ENCODE results near the gene YY1.
A peak's percentile ranks its signal among the peaks of the same experiment; 100 is the strongest.
"Not testable (repeated sequence)": the region's sequence is repeated elsewhere in the genome, so short reads cannot be mapped to it uniquely, and the experiment has no call there.

YY1 gene

DNA sequence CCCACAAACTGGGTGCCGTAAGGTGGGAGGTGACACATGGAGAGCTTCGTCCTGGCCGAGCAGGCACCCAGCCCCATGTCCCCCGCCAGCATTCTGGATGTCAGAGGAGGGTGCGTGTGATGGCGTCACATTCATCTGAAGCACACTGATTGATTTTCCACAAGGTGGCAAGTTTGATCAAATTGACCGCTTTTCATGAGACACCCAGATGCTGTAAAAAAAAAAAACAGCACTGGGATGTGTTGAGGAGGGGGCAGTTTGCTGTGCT lies 43.1 kb downstream of the YY1 start:
- TF ChIP-seq, protein P1, sequence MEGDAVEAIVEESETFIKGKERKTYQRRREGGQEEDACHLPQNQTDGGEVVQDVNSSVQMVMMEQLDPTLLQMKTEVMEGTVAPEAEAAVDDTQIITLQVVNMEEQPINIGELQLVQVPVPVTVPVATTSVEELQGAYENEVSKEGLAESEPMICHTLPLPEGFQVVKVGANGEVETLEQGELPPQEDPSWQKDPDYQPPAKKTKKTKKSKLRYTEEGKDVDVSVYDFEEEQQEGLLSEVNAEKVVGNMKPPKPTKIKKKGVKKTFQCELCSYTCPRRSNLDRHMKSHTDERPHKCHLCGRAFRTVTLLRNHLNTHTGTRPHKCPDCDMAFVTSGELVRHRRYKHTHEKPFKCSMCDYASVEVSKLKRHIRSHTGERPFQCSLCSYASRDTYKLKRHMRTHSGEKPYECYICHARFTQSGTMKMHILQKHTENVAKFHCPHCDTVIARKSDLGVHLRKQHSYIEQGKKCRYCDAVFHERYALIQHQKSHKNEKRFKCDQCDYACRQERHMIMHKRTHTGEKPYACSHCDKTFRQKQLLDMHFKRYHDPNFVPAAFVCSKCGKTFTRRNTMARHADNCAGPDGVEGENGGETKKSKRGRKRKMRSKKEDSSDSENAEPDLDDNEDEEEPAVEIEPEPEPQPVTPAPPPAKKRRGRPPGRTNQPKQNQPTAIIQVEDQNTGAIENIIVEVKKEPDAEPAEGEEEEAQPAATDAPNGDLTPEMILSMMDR (IDR thresholded peaks at IDR 0.05) = no peak
- no peak overlapping the region for H3K4me3 ChIP-seq
- no peak overlapping the region for H3K27ac ChIP-seq
- DNase-seq (ENCODE audit: low spot score) = no peak

DNA sequence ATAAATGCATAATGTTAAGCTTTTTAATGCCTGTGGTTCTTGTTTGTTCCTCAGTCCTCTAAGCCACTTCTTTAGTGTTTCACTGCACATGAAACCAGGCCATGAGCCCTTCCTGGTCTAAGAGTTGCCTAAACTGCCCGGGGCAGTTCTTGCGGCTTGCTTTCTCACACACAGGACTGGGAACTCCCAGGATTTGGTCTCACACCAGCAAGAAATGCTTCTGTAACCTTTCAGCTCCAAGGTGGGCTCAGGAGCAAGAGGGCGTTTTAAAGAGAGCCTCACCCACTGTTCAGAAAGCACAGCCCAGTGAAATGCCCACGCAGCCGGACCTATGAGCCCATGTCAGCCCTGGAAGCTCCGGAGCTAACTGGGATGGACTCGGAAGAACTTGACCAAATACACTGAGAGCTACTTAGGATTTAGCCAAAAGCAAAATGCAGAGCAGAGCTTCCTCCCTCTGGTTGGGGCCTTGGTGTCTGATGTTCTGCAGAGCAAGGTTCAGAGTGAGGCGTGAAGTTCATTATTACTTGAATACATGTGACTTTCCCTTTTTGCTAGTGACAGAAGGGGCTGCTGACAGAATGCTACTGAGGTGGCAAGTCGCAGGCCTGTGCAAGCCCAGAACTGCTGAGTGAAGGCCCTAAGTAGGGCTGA lies 43.9 kb downstream of the YY1 start:
- H3K27ac ChIP-seq = no peak overlapping the region
- TF ChIP-seq, protein P1 (IDR thresholded peaks at IDR 0.05) = no peak
- no peak for DNase-seq (ENCODE audit: low spot score)

DNA sequence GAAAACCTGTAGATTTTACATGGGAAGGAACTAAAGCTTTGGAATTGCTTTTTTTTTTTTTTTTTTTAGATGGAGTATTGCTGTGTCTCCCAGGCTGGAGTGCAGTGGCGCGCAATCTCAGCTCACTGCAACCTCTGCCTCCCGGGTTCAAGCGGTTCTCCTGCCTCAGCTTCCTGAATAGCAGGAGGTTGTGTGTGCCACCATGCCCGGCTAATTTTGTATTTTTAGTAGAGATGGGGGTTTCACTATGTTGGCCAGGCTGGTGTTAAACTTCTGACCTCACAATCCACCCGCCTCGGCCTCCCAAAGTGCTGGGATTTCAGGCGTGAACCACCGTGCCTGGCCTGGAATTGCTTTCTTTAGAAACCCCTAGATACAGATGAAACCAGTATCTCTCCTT lies 44.5 kb downstream of the YY1 start:
- not testable (repeated sequence) for H3K27ac ChIP-seq; H3K4me3 ChIP-seq; DNase-seq (ENCODE audit: low spot score)

More for the DNA sequence above, 43.9 kb downstream of the YY1 start:
- no peak overlapping the region for H3K4me3 ChIP-seq

DNA sequence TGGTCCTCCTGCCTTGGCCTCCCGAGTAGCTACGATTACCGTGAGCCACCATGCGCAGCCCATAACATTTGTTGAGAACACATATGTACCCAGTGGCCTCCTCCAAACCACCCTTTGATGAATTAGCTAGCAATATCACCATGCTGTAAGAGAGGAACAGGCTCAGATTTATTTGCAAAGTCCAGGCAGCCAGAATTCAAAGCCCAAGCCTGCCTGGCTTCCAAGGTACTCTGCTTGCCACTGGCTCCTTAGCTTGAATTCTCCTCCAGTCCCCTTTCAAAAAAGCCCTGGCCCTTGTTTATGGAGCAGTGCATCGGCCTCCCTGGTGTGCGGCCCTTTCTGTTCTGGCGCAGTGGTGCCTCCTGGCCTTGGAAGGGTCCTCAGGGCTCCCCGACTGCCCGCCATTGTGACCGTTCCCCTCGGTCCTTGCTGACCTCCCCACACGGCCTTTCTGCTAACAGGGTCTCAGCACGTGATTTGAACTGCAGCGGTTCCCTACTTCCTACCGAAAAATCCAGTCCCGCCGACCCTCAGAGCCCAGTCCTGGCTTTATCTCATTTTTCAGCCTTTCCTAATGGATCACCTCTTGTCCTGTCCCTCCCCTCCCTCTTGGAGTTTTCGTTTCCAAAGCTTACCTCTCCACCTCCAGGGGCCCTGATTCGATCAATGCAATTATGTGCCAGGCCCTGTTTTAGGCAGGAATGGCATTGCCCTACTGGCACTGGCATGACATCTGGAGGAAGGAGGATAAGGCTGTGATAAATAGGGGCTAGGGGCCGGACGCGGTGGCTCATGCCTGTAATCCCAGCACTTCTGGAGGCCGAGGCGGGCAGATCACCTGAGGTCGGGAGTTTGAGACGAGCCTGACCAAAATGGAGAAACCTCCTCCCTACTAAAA lies 45.3 kb downstream of the YY1 start:
- TF ChIP-seq, protein P1 (IDR thresholded peaks at IDR 0.05) = no peak
- H3K27ac ChIP-seq = peak overlapping the region; percentile 80 to 84
- no peak for DNase-seq (ENCODE audit: low spot score)
- H3K4me3 ChIP-seq = peak overlapping the region; percentile 78

DNA sequence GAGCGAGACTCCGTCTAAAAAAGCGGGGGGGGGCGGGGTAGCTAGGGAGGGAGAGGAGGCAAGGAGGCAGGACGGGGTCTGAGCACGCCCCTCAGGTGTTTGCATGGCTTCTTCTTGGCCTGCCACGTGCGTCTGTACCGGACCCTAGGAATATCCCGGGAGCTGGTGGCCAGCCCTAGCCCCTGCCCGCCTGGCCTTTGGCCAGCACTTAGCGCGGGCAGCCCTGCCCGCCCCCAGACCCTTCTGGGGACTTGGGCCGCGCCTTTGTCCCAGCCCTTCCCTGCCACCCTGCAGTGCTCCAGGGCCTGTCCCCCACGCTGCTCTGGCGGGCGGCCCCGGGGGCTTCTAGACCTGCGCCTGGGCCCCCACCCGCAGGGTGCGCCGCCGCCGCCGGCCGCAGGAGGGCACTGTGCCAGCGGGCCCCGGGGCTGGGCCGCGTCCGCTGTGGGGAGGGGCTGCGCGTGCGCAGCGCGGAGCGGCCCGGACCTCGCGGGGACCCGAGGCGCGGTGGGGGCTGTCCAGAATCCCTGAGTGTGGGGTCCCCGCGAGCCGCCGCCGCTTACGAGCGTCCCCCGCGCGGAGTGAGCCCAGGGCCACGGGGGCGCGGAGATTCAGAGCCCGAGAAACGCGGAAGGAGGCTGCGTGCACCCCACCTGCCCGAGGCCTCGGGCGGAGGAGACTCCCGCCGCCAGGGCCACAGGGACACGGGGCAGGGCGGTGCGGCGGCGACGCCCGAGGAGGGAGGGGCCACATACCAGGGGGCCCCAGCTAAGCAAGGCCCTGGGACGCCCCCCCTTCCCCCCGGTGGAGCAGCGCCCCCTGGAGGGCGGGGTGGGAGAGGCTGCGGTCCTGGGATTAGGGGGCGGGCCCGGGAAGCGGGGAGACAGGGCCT lies 46.3 kb downstream of the YY1 start:
- Histone ChIP-seq H3K4me3 (peak overlapping the region; percentile 78), H3K27ac (peak overlapping the region; percentile 80 to 84)
- no peak for DNase-seq (ENCODE audit: low spot score)
- TF ChIP-seq, protein P1 (IDR thresholded peaks at IDR 0.05) = peak; percentile 90

DNA sequence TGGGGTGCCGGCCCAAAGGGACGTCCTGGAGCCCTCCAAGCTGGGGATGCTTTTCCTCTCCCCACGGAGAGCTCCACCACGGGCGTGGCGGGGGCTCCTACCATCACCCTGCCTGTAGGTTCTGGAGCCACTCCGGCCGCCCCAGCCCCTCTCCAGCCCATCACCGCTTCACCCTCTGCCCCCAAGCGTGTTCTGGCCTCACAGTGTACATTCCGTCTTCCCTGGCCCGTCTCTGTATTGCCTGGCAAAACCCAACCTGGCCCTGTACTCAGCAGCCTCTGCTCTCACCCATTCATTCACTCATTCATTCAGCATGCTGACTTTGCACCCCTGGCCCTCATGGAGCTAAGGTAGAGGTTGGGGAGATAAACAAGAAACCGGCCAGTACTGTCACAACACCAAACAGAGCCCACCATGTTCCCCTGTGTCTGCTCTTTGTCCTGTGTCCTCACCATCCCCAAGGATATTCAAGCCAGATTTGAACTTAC lies 47.0 kb downstream of the YY1 start:
- peak overlapping the region; percentile 78 for H3K4me3 ChIP-seq
- H3K27ac ChIP-seq = peak overlapping the region; percentile 80 to 84
- peak; percentile 41 for DNase-seq (ENCODE audit: low spot score)
- TF ChIP-seq, protein P1 (IDR thresholded peaks at IDR 0.05) = no peak

Measured in coronary artery (tissue), 2 donors.